DND-41 (cell line): Measurements from ENCODE around the gene LOX.

Source experiments
- ATAC-seq: fragments of 200-7000 bp; cut with Tn5 transposase; 3 replicates; pipeline ENCODE4 v1.9.1; 2021; ENCODE audit warnings: low read depth; ENCODE audit not compliant: insufficient read depth
- DNase-seq: peaks from one replicate; pipeline ENCODE4 v3.0.0-alpha.2; 2020
- H2AFZ ChIP-seq: 2 replicates; pipeline ENCODE4 v1.6.0; 2012; ENCODE audit warnings: low read depth, low read length
- H3K27ac ChIP-seq: 2 replicates; pipeline ENCODE4 v1.5.1; 2012; ENCODE audit warnings: low read length, inconsistent platforms
- H3K27me3 ChIP-seq: fragments of 200-600 bp; sonication (generic); 2 replicates; pipeline ENCODE4 v1.6.0; 2012; ENCODE audit warnings: low read length, mild to moderate bottlenecking, inconsistent platforms; ENCODE audit not compliant: insufficient read depth, poor library complexity
- H3K36me3 ChIP-seq: 2 replicates; pipeline ENCODE4 v1.5.1; 2012; ENCODE audit warnings: low read length, inconsistent platforms; ENCODE audit not compliant: insufficient read depth
- H3K4me1 ChIP-seq: 2 replicates; pipeline ENCODE4 v1.5.1; 2012; ENCODE audit warnings: mild to moderate bottlenecking, low read length; ENCODE audit not compliant: insufficient read depth
- H3K4me2 ChIP-seq: 2 replicates; pipeline ENCODE4 v1.6.0; 2012; ENCODE audit warnings: mild to moderate bottlenecking, moderate library complexity, low read length, inconsistent platforms; ENCODE audit not compliant: insufficient read depth
- H3K4me3 ChIP-seq, 2 experiments: fragments of 200-600 bp in 1 of 2; shearing (Covaris generic) in 1 of 2; 2 replicates each; pipeline ENCODE4 v1.5.1; 2012 to 2016; ENCODE audit warnings: inconsistent platforms in 2 of 2, low read length in 2 of 2, mild to moderate bottlenecking in 2 of 2, low read depth in 1 of 2, moderate library complexity in 1 of 2
- H3K79me2 ChIP-seq: 2 replicates; pipeline ENCODE4 v1.6.0; 2012; ENCODE audit warnings: low read length, inconsistent platforms; ENCODE audit not compliant: insufficient read depth
- H3K9ac ChIP-seq: 2 replicates; pipeline ENCODE4 v1.6.0; 2012; ENCODE audit warnings: low read depth, mild to moderate bottlenecking, inconsistent platforms, low read length, moderate library complexity
- H3K9me3 ChIP-seq: 2 replicates; pipeline ENCODE4 v1.5.1; 2012; ENCODE audit warnings: low read length, moderate library complexity, mild to moderate bottlenecking, inconsistent platforms; ENCODE audit not compliant: insufficient read depth, severe bottlenecking
- H4K20me1 ChIP-seq: 2 replicates; pipeline ENCODE4 v1.6.0; 2012; ENCODE audit warnings: low read length; ENCODE audit not compliant: insufficient read depth
- EZH2 ChIP-seq: IDR thresholded peaks from 3 replicates; pipeline ENCODE4 v1.6.1; 2012; ENCODE audit warnings: borderline replicate concordance, low read depth, mild to moderate bottlenecking, moderate library complexity, low read length, inconsistent platforms; ENCODE audit not compliant: severe bottlenecking
- TF ChIP-seq, protein P1 (sequence below): IDR thresholded peaks from 2 replicates; pipeline ENCODE4 v1.5.1; 2012; ENCODE audit warnings: borderline replicate concordance, low read length, moderate library complexity, mild to moderate bottlenecking; ENCODE audit not compliant: poor library complexity, severe bottlenecking; ENCODE audit errors: extremely low read depth

LOX gene

DNA sequence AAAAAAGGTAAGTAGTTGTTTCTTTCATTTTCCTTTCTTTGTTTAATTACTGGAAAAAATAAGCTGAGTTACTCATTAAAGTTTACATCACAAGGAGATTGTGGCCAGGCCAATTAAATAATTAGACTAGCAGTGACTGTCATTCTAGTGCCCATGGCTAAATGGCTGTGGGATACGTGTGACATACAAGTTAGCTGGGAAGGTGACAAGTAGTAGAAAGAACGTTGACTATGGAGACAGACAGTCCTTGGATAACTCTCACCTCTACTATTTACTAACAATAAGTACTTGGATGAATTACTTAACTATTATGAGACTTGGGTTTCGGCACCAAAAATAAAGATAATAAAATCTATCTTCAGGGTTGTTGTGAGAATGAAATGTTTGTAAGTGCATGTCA is 7.0 kb upstream of the LOX start:
- Histone ChIP-seq H2AFZ (no peak overlapping the region), H3K36me3 (no peaks in the 10 kb centered on the region), H3K9ac (no peak overlapping the region), H3K4me1 (peaks cover 10% of the 10 kb centered on the region), H3K27ac (no peak overlapping the region), H3K79me2 (no peaks in the 10 kb centered on the region), H3K9me3 (no peaks in the 10 kb centered on the region), H4K20me1 (no peaks in the 10 kb centered on the region), H3K4me2 (no peak overlapping the region), H3K4me3 (no peak overlapping the region), H3K27me3 (no peaks in the 10 kb centered on the region)
- no peak for DNase-seq
- no peak for ATAC-seq
- TF ChIP-seq EZH2: no peak
- TF ChIP-seq, protein P1, sequence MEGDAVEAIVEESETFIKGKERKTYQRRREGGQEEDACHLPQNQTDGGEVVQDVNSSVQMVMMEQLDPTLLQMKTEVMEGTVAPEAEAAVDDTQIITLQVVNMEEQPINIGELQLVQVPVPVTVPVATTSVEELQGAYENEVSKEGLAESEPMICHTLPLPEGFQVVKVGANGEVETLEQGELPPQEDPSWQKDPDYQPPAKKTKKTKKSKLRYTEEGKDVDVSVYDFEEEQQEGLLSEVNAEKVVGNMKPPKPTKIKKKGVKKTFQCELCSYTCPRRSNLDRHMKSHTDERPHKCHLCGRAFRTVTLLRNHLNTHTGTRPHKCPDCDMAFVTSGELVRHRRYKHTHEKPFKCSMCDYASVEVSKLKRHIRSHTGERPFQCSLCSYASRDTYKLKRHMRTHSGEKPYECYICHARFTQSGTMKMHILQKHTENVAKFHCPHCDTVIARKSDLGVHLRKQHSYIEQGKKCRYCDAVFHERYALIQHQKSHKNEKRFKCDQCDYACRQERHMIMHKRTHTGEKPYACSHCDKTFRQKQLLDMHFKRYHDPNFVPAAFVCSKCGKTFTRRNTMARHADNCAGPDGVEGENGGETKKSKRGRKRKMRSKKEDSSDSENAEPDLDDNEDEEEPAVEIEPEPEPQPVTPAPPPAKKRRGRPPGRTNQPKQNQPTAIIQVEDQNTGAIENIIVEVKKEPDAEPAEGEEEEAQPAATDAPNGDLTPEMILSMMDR: no peak

DNA sequence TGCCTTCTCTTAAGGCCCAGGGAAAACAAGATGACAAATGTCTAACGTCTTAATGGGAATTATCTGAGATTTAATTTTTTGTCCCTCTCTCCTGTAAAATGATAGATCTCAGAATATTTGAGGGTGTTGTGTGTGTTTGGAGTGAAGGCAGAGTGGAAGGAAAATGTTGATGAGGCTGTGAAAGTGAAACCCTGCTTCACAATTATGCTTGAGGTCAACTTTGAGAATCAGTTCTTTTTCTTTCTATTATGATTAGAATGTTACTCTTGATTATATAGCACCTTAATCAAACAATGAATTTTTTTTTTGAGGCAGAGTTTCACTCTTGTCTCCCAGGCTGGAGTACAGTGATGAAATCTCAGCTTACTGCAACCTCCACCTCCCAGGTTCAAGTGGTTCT is 5.5 kb upstream of the LOX start:
- Histone ChIP-seq H3K27me3 (no peaks in the 10 kb centered on the region), H3K27ac (no peak overlapping the region), H3K9me3 (no peaks in the 10 kb centered on the region), H3K4me1 (no peaks in the 10 kb centered on the region), H2AFZ (no peak overlapping the region), H4K20me1 (no peaks in the 10 kb centered on the region), H3K9ac (no peak overlapping the region), H3K4me3 (no peak overlapping the region), H3K4me2 (no peak overlapping the region), H3K79me2 (no peaks in the 10 kb centered on the region), H3K36me3 (no peaks in the 10 kb centered on the region)
- ATAC-seq (no peak), DNase-seq (no peak)
- TF ChIP-seq, protein P1: no peak
- TF ChIP-seq EZH2: no peak

DNA sequence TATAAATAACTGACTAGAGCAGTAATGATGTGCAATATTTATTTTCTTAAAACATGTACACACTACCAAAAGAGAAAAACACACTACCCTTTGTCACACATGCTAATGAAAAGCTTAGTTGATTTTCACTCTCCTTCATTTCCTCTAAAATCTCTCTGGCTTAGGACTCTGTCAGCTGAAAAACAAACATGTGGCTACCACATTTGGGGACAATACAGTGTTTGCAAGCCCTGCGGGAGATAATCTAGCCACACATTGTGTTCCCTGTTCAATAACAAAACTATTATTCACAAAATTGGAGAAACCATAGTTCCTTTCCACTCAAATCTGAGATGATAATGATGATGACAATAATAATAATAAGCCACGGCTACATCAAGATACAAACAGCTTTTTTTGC is 3.5 kb upstream of the LOX start:
- H3K9me3 ChIP-seq: peaks cover 9% of the 10 kb centered on the region
- H3K4me3 ChIP-seq: no peak overlapping the region
- DNase-seq: no peak
- no peak for TF ChIP-seq EZH2
- TF ChIP-seq, protein P1: no peak
- no peak overlapping the region for H2AFZ ChIP-seq
- no peaks in the 10 kb centered on the region for H3K27me3 ChIP-seq
- peaks cover 7% of the 10 kb centered on the region; the same call in 1 of the 2 replicates for H3K36me3 ChIP-seq
- H3K4me2 ChIP-seq: no peak overlapping the region
- no peak for ATAC-seq
- H3K9ac ChIP-seq: no peak overlapping the region
- H3K79me2 ChIP-seq: no peaks in the 10 kb centered on the region
- H4K20me1 ChIP-seq: no peaks in the 10 kb centered on the region
- H3K4me1 ChIP-seq: no peaks in the 10 kb centered on the region
- H3K27ac ChIP-seq: no peak overlapping the region
